Measurements from ENCODE around the gene APLP2. TPM values are rescaled to one million over a fixed set of nuclear protein-coding genes. Genes with fewer than 3 reads are reported as not detected.

Gene APLP2
- total and polyA plus RNA-seq, 2 of the 13 experiments (the other 11 are each of a cell fraction or from before 2014, with no cell fraction given), result 315 to 594 TPM

GRCh38 chr11:130129922-130130321 lies 60.2 kb downstream of the APLP2 start (continued):
- TF ChIP-seq ZNF704 (CRISPR knock-in tag; IDR thresholded peaks at IDR 0.05; ENCODE audit: borderline replicate concordance) (no peak), JDP2 (CRISPR knock-in tag; IDR thresholded peaks at IDR 0.05; ENCODE audit: borderline replicate concordance) (no peak), HIVEP1 (CRISPR knock-in tag; IDR thresholded peaks at IDR 0.05) (no peak), MTA3 (CRISPR knock-in tag; IDR thresholded peaks at IDR 0.05) (no peak), ZNF780A (CRISPR knock-in tag; IDR thresholded peaks at IDR 0.05) (no peak), TBX3 (IDR thresholded peaks at IDR 0.05; ENCODE audit: borderline replicate concordance) (no peak), ZFY (CRISPR knock-in tag; IDR thresholded peaks at IDR 0.05) (peak; percentile 57), ZFP1 (CRISPR knock-in tag; IDR thresholded peaks at IDR 0.05) (no peak), ZNF740 (CRISPR knock-in tag; IDR thresholded peaks at IDR 0.05) (no peak), ZZZ3 (CRISPR knock-in tag; IDR thresholded peaks at IDR 0.05; ENCODE audit: borderline replicate concordance) (no peak), ZNF713 (CRISPR knock-in tag; IDR thresholded peaks at IDR 0.05) (no peak), ZNF724P (CRISPR knock-in tag; IDR thresholded peaks at IDR 0.05; ENCODE audit: borderline replicate concordance) (no peak), ZNF574 (CRISPR knock-in tag; IDR thresholded peaks at IDR 0.05) (no peak), ZNF576 (CRISPR knock-in tag; IDR thresholded peaks at IDR 0.05) (no peak), KDM5A (IDR thresholded peaks at IDR 0.05; ENCODE audit: borderline replicate concordance, low read length) (no peak), PHF8 (CRISPR knock-in tag; IDR thresholded peaks at IDR 0.05) (no peak), BATF2 (CRISPR knock-in tag; IDR thresholded peaks at IDR 0.05) (no peak), ZUFSP (CRISPR knock-in tag; IDR thresholded peaks at IDR 0.05; ENCODE audit: borderline replicate concordance) (no peak), ATF3 (CRISPR knock-in tag; IDR thresholded peaks at IDR 0.05) (no peak), NR2F2 (IDR thresholded peaks at IDR 0.05; ENCODE audit: borderline replicate concordance, low read depth) (no peak), ZBTB26 (CRISPR knock-in tag; IDR thresholded peaks at IDR 0.05; ENCODE audit: borderline replicate concordance) (peak; percentile 81; the same call in 1 of the 2 replicates), ZNF232 (CRISPR knock-in tag; IDR thresholded peaks at IDR 0.05; ENCODE audit: borderline replicate concordance) (no peak), KDM6A (CRISPR knock-in tag; IDR thresholded peaks at IDR 0.05; ENCODE audit: low read depth) (0 out of 2 replicates have a peak, but pooled peaks have one; percentile 23)

All from HepG2 (cell line).